ENCODE results near the gene FAM98C. TPM values are rescaled to one million over a fixed set of nuclear protein-coding genes. Genes with fewer than 3 reads are reported as not detected.

Gene FAM98C
- total RNA-seq, 1 experiment from 2014 or later, result 10.2 TPM

- Mint-ChIP-seq H3K27ac (peak overlapping the region; percentile 43; the same call in 1 of the 2 replicates), H3K4me1 (peaks cover 9% of the 10 kb centered on the region), H3K9me3 (peaks cover 5% of the 10 kb centered on the region), H3K4me3 (no peak overlapping the region), H3K36me3 (peaks cover 58% of the 10 kb centered on the region), H3K27me3 (ENCODE audit: low read depth) (no peaks in the 10 kb centered on the region; the same call in 1 of the 2 replicates)
- TF ChIP-seq E2F5 (CRISPR knock-in tag; IDR thresholded peaks at IDR 0.05), result no peak
- TF ChIP-seq JUN (CRISPR knock-in tag; IDR thresholded peaks at IDR 0.05), result no peak
- TF ChIP-seq ZNF263 (CRISPR knock-in tag; IDR thresholded peaks at IDR 0.05; ENCODE audit: low read depth), result no peak
- TF ChIP-seq ZNF232 (CRISPR knock-in tag; IDR thresholded peaks at IDR 0.05), result no peak
- no peak for TF ChIP-seq MXD4 (CRISPR knock-in tag; IDR thresholded peaks at IDR 0.05; ENCODE audit: borderline replicate concordance)
- TF ChIP-seq GTF2I (CRISPR knock-in tag; conservative IDR thresholded peaks at IDR 0.05), result no peak
- no peak for TF ChIP-seq ZNF532 (CRISPR knock-in tag; IDR thresholded peaks at IDR 0.05; ENCODE audit: borderline replicate concordance)
- TF ChIP-seq NR3C1 (CRISPR knock-in tag; conservative IDR thresholded peaks at IDR 0.05; ENCODE audit: low read depth), result no peak
- TF ChIP-seq SP1 (CRISPR knock-in tag; conservative IDR thresholded peaks at IDR 0.05), result no peak
- TF ChIP-seq JAZF1 (CRISPR knock-in tag; IDR thresholded peaks at IDR 0.05), result no peak
- no peak for TF ChIP-seq FOXJ3 (CRISPR knock-in tag; IDR thresholded peaks at IDR 0.05; ENCODE audit: borderline replicate concordance)
- TF ChIP-seq ARID4B (CRISPR knock-in tag; IDR thresholded peaks at IDR 0.05; ENCODE audit: borderline replicate concordance), result no peak
- no peak for TF ChIP-seq AR (CRISPR knock-in tag; IDR thresholded peaks at IDR 0.05)
- no peak for TF ChIP-seq IRF2 (CRISPR knock-in tag; IDR thresholded peaks at IDR 0.05; ENCODE audit: borderline replicate concordance, low read depth)
- TF ChIP-seq ZBTB43 (CRISPR knock-in tag; IDR thresholded peaks at IDR 0.05), result no peak
- no peak for TF ChIP-seq ZBTB21 (CRISPR knock-in tag; IDR thresholded peaks at IDR 0.05; ENCODE audit: borderline replicate concordance)
- TF ChIP-seq CTCF (IDR thresholded peaks at IDR 0.05), result no peak
- CTCF ChIA-PET, result interaction anchor here (1.4 to 5.3 kb wide), 2 partner anchors 16 to 48 kb away, joined by 5 to 64 read pairs; partner anchors contain the start of gene FAM98C
- ATAC-seq (no peak), DNase-seq (ENCODE audit: low spot score) (no peak)
- POLR2A ChIA-PET, result no interaction called here
Measured at GRCh38 chr19:38451036-38451435, 48.1 kb downstream of the FAM98C start.

Data from WTC11 (cell line).